Common myeloid progenitor, CD34-positive (primary cell): ENCODE results near the gene SLC35B4.

Experiments used
- CTCF ChIA-PET: fragments of 350-600 bp; sonication (Branson Sonifier 250); formaldehyde crosslinking; loops from one replicate; lab custom pipeline; 2021; ENCODE audit warnings: antibody characterized with exemption; lab: Charles Lee
- POLR2A ChIA-PET: fragments of 350-600 bp; sonication (Branson Sonifier 250); formaldehyde crosslinking; loops from one replicate; lab custom pipeline; 2021; ENCODE audit warnings: antibody characterized with exemption; lab: Charles Lee
- DNase-seq, 3 donors: peaks; one replicate each; pipeline versions ENCODE4 v3.0.0 to v3.0.0-alpha.2; 2013
- H3K27ac ChIP-seq, 2 experiments: 1 replicate in 1 of 2; 2 replicates in 1 of 2; pipeline ENCODE4 v1.7.0; 2013; ENCODE audit warnings: inconsistent platforms in 2 of 2, low read length in 2 of 2, mild to moderate bottlenecking in 2 of 2, low read depth in 1 of 2, moderate library complexity in 1 of 2; ENCODE audit not compliant: severe bottlenecking in 2 of 2, insufficient read depth in 1 of 2, poor library complexity in 1 of 2
- H3K27me3 ChIP-seq, 5 experiments: replicated peaks in 2 of 5; 1 replicate in 3 of 5; 2 replicates in 2 of 5; pipeline versions ENCODE4 v1.6.1 to v1.7.0; 2013; ENCODE audit warnings: low read length in 4 of 5, mild to moderate bottlenecking in 2 of 5, moderate library complexity in 2 of 5, inconsistent platforms in 1 of 5; ENCODE audit not compliant: insufficient read depth in 5 of 5, control insufficient read depth in 4 of 5
- H3K36me3 ChIP-seq, 4 experiments: 1 replicate in 2 of 4; 2 replicates in 2 of 4; pipeline versions ENCODE4 v1.6.1 to v1.7.0; 2013; ENCODE audit warnings: low read length in 3 of 4, control low read depth in 1 of 4, mild to moderate bottlenecking in 1 of 4; ENCODE audit not compliant: control insufficient read depth in 4 of 4, insufficient read depth in 4 of 4
- H3K4me1 ChIP-seq, 4 experiments: 1 replicate in 3 of 4; 2 replicates in 1 of 4; pipeline versions ENCODE4 v1.6.1 to v1.7.1; 2013; ENCODE audit warnings: low read length in 3 of 4, mild to moderate bottlenecking in 3 of 4, control low read depth in 1 of 4, inconsistent platforms in 1 of 4, moderate library complexity in 1 of 4; ENCODE audit not compliant: control insufficient read depth in 4 of 4, insufficient read depth in 4 of 4; ENCODE audit errors: control extremely low read depth in 1 of 4
- H3K4me3 ChIP-seq, 7 experiments: 1 replicate in 4 of 7; 2 replicates in 3 of 7; pipeline versions ENCODE4 v1.5.1 to v1.7.0; 2013; ENCODE audit warnings: mild to moderate bottlenecking in 7 of 7, low read length in 6 of 7, moderate library complexity in 6 of 7, inconsistent platforms in 2 of 7, low read depth in 2 of 7, control low read depth in 1 of 7; ENCODE audit not compliant: insufficient read depth in 4 of 7, control insufficient read depth in 1 of 7; ENCODE audit errors: extremely low read depth in 1 of 7
- H3K9me3 ChIP-seq, 5 experiments: 1 replicate in 4 of 5; 2 replicates in 1 of 5; pipeline versions ENCODE4 v1.6.1 to v1.7.1; 2013; ENCODE audit warnings: low read length in 4 of 5, mild to moderate bottlenecking in 2 of 5, inconsistent platforms in 1 of 5, low read depth in 1 of 5, moderate library complexity in 1 of 5; ENCODE audit not compliant: control insufficient read depth in 4 of 5, insufficient read depth in 2 of 5; ENCODE audit errors: control extremely low read depth in 1 of 5
- WGBS: methylation state at CpG from one replicate; pipeline ENCODE4 v1.1.5; 2013; ENCODE audit not compliant: insufficient coverage; 5-methylcytosine and 5-hydroxymethylcytosine counted together

The SLC35B4 gene

DNA sequence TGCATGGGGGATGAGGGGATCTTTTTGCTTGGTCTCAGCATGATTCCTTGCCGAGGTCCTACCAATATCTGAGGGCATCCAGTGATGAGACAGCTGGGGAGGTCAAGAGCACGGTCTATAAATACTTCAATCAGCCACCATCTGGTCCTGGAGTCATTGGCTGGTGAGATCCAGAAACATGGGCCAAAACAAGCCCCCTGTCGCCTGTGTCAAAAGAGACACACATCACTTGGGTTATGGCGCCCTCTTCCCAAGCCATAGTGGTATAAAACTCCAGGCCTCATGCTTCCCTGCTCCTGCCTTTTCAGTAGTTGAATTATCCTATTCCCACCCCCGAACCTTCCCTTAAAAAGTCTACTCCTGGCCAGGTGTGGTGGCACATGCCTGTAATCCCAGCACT, 60.9 kb downstream of the SLC35B4 start:
- no peak for DNase-seq
- POLR2A ChIA-PET: no interaction called here
- Histone ChIP-seq H3K36me3 (no peaks in the 10 kb centered on the region), H3K4me1 (no peaks in the 10 kb centered on the region), H3K4me3 (no peak overlapping the region), H3K9me3 (no peaks in the 10 kb centered on the region), H3K27me3 (no peaks in the 10 kb centered on the region), H3K27ac (no peak overlapping the region)
- CTCF ChIA-PET: no interaction called here
- 95% methylated on average over 5 of the region's 5 CpGs for WGBS

DNA sequence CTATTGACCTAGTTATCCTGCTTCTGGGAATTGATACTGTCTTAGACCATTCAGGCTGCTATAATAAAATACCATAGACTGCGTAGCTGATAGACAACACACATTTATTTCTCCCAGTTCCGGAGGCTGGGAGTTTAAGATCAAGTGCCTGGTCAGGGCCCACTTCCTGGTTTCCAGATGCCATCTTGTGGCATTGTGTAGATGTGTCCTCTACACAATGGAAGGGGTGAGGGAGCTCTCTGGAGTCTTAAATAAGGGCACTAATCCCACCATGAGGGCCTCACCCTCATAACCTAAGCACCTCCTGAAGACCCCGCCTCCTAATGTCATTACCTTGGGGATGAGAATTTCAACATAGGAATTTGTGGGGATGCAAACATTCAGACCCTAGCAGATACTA, 62.4 kb downstream of the SLC35B4 start:
- Histone ChIP-seq H3K36me3 (no peaks in the 10 kb centered on the region), H3K4me3 (no peak overlapping the region), H3K4me1 (no peaks in the 10 kb centered on the region), H3K27me3 (no peaks in the 10 kb centered on the region), H3K9me3 (no peaks in the 10 kb centered on the region), H3K27ac (no peak overlapping the region)
- whole genome bisulfite sequencing: 100% methylated on average over 3 of the region's 3 CpGs
- DNase-seq: no peak
- CTCF ChIA-PET: no interaction called here
- POLR2A ChIA-PET: no interaction called here

DNA sequence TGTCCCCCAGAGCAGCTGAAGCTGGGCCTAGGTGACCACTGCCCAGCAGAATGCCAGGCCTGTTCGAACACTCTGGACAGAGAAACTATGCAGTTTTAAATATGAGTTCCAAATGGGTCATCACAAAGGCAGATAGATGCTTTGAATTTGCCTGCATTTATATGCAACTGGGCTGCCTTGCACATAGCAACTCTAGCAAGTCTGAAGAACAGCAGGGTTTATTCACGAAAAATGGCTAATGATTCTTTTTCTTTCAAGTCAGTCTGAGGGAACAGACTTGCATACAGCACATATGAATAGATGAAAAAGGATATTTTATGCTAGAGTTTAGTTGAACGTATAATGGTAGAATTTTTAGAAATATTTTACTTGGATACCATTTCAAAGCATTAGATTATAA, 68.5 kb downstream of the SLC35B4 start:
- Histone ChIP-seq H3K27ac (no peak overlapping the region), H3K9me3 (no peaks in the 10 kb centered on the region), H3K4me3 (no peak overlapping the region), H3K27me3 (peaks cover 0 to 2% (median 0%) of the 10 kb centered on the region in 5 experiments), H3K36me3 (no peaks in the 10 kb centered on the region), H3K4me1 (no peaks in the 10 kb centered on the region)
- ChIA-PET CTCF (no interaction called here), POLR2A (no interaction called here)
- whole genome bisulfite sequencing: 95% methylated on average over 2 of the region's 3 CpGs
- no peak for DNase-seq

DNA sequence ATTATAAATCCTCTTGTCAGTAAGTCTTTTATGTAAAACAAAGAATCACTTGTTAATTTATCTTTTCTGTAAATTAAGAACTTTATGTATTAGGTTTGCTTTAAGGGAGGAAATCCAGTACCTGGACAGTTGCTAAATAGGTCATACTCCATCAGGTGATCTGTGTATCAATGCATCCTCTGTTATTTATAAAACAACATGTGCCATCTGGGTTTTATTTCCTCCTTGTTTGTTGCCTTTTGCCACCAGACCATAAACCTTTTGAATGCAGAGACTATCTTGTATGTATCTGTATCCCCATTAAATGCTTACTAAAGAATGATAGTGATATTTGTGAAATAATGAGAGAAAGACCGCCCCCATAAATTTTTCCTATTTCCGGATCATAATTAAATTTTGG, 70.0 kb downstream of the SLC35B4 start:
- Histone ChIP-seq H3K27me3 (peaks cover 0 to 2% (median 0%) of the 10 kb centered on the region in 5 experiments), H3K9me3 (no peaks in the 10 kb centered on the region), H3K27ac (no peak overlapping the region), H3K36me3 (no peaks in the 10 kb centered on the region), H3K4me3 (no peak overlapping the region), H3K4me1 (no peaks in the 10 kb centered on the region)
- no CpG with 5 or more reads among the region's 2 CpGs for WGBS
- ChIA-PET POLR2A (no interaction called here), CTCF (no interaction called here)
- DNase-seq: no peak

DNA sequence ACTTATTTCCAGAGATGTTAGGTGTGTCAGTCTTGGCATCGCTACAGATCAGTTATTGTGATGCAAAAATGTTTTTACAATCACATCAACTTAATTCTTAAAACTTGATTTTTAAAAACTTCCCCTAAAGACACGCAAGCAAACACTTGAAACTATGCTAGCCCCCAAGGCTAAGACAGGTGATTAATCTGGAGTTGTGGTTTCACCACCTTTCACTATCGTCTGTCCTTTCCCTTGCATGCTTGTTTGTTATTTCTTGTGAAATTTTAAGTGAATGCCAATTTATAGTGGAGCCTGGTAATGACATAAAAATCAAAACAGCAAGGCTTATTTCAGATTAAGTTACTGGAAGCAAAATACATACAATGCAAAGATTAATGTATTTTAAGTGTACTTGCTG, 70.4 kb downstream of the SLC35B4 start:
- WGBS: 100% methylated on average over 1 of the region's 3 CpGs
- H3K4me1 ChIP-seq: no peaks in the 10 kb centered on the region
- POLR2A ChIA-PET: no interaction called here
- H3K4me3 ChIP-seq: no peak overlapping the region
- CTCF ChIA-PET: no interaction called here
- peaks cover 0 to 2% (median 0%) of the 10 kb centered on the region in 5 experiments for H3K27me3 ChIP-seq
- H3K27ac ChIP-seq: no peak overlapping the region
- DNase-seq: no peak
- H3K9me3 ChIP-seq: no peaks in the 10 kb centered on the region
- H3K36me3 ChIP-seq: no peaks in the 10 kb centered on the region

DNA sequence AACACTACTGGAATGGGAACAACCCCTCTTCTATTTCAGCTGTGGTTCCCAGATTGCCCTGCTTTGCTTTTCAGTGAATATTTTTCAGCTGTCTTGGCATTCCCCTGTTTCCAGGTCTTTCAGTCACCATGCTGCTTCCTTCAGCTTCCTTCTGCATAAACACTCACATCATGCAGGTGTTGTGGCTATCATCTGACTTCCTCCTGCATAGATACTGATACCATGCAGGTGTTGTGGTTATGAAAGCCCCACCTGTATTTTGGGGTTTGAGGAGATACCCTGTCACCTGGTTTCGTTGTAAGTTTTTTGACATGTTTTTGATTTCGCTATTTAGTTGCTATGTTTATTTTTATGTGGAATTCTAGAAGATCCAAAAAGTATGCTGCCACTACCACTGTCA, 71.5 kb downstream of the SLC35B4 start:
- H3K36me3 ChIP-seq: no peaks in the 10 kb centered on the region
- CTCF ChIA-PET: no interaction called here
- no peak overlapping the region for H3K4me3 ChIP-seq
- POLR2A ChIA-PET: no interaction called here
- H3K27ac ChIP-seq: no peak overlapping the region
- WGBS: no CpG with 5 or more reads among the region's 2 CpGs
- no peak for DNase-seq
- H3K9me3 ChIP-seq: no peaks in the 10 kb centered on the region
- H3K4me1 ChIP-seq: no peaks in the 10 kb centered on the region
- peaks cover 0 to 2% (median 0%) of the 10 kb centered on the region in 5 experiments for H3K27me3 ChIP-seq
